ENCODE data around the gene MEF2A. TPM values are rescaled to one million over a fixed set of nuclear protein-coding genes. Genes with fewer than 3 reads are reported as not detected.
"Not testable (repeated sequence)": the region's sequence is repeated elsewhere in the genome, so short reads cannot be mapped to it uniquely, and the experiment has no call there.

Gene MEF2A
- total RNA-seq (10 to 100 TPM; 36.5 to 91.7 (median 53.8) TPM), polyA plus RNA-seq (10 to 100 TPM; 20.6 to 49.4 (median 27.3) TPM)
- long read RNA-seq, donor 1, full-length matches to known transcripts = 8 of 8 reads
- long read RNA-seq, donor 1, partial matches to known transcripts = 0 of 8 reads
- long read RNA-seq, donor 1, other reads (novel, unspliced or antisense) = 0 of 8 reads
- long read RNA-seq, donor 2, full-length matches to known transcripts = 2 of 9 reads
- long read RNA-seq, donor 2, partial matches to known transcripts = 7 of 9 reads
- long read RNA-seq, donor 2, other reads (novel, unspliced or antisense) = 0 of 9 reads
- long read RNA-seq, donor 3, full-length matches to known transcripts = 8 of 14 reads
- long read RNA-seq, donor 3, partial matches to known transcripts = 6 of 14 reads
- long read RNA-seq, donor 3, other reads (novel, unspliced or antisense) = 0 of 14 reads
- long read RNA-seq, donor 4, partial matches to known transcripts = 3 of 8 reads
- long read RNA-seq, donor 4, other reads (novel, unspliced or antisense) = 4 of 8 reads
- long read RNA-seq, donor 5, full-length matches to known transcripts = 18 of 39 reads
- long read RNA-seq, donor 5, partial matches to known transcripts = 2 of 39 reads
- long read RNA-seq, donor 5, other reads (novel, unspliced or antisense) = 19 of 39 reads
- long read RNA-seq, donor 6, partial matches to known transcripts = 4 of 7 reads
- long read RNA-seq, donor 6, other reads (novel, unspliced or antisense) = 3 of 7 reads
- long read RNA-seq, donor 7, full-length matches to known transcripts = 5 of 5 reads
- long read RNA-seq, donor 7, partial matches to known transcripts = 0 of 5 reads
- long read RNA-seq, donor 7, other reads (novel, unspliced or antisense) = 0 of 5 reads
- long read RNA-seq, donor 8, full-length matches to known transcripts = 7 of 22 reads
- long read RNA-seq, donor 8, partial matches to known transcripts = 15 of 22 reads
- long read RNA-seq, donor 8, other reads (novel, unspliced or antisense) = 0 of 22 reads
- long read RNA-seq, donor 9, full-length matches to known transcripts = 2 of 2 reads
- long read RNA-seq, donor 9, partial matches to known transcripts = 0 of 2 reads
- long read RNA-seq, donor 9, other reads (novel, unspliced or antisense) = 0 of 2 reads
- long read RNA-seq, donor 10, partial matches to known transcripts = 0 of 4 reads
- long read RNA-seq, donor 10, other reads (novel, unspliced or antisense) = 0 of 4 reads

GRCh38 chr15:99565299-99566156 lies at the start of gene MEF2A:
MEF2A (plus strand) TSS chr15:99565984; CDS start chr15:99633120, 67,136 bp downstream.
- Histone ChIP-seq H3K4me3 (peak within 1 kb of the TSS in 3 of 4 donors; percentile 73 to 95 (median 94)), H3K27ac (peak within 1 kb of the TSS; percentile 89 to 99 (median 96)), H3K9me3 (replicated peaks in 1 of 3) (no peaks in the 10 kb centered on the region), H3K4me1 (replicated peaks in 1 of 2) (peaks cover 23 to 30% of the 10 kb centered on the region in 2 donors), H3K27me3 (no peaks in the 10 kb centered on the region), H3K36me3 (replicated peaks in 1 of 2) (no peaks in the 10 kb centered on the region)
- intact Hi-C loops (cut with DNase I) = loop anchor here in 1 of 2 donors (10.0 kb wide), 1 partner anchor 129 kb away; no protein-coding TSS in a partner anchor
- DNase-seq = peak; percentile 95 to 98 (median 97)
- WGBS, 4 donors = 0 to 1% (median 0%) methylated on average over 25 to 101 of the region's 101 CpGs
- TF ChIP-seq, protein P1, sequence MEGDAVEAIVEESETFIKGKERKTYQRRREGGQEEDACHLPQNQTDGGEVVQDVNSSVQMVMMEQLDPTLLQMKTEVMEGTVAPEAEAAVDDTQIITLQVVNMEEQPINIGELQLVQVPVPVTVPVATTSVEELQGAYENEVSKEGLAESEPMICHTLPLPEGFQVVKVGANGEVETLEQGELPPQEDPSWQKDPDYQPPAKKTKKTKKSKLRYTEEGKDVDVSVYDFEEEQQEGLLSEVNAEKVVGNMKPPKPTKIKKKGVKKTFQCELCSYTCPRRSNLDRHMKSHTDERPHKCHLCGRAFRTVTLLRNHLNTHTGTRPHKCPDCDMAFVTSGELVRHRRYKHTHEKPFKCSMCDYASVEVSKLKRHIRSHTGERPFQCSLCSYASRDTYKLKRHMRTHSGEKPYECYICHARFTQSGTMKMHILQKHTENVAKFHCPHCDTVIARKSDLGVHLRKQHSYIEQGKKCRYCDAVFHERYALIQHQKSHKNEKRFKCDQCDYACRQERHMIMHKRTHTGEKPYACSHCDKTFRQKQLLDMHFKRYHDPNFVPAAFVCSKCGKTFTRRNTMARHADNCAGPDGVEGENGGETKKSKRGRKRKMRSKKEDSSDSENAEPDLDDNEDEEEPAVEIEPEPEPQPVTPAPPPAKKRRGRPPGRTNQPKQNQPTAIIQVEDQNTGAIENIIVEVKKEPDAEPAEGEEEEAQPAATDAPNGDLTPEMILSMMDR (IDR thresholded peaks at IDR 0.05) = no peak
- peak; percentile 84 to 89 for TF ChIP-seq POLR2A (IDR thresholded peaks at IDR 0.05)

DNA sequence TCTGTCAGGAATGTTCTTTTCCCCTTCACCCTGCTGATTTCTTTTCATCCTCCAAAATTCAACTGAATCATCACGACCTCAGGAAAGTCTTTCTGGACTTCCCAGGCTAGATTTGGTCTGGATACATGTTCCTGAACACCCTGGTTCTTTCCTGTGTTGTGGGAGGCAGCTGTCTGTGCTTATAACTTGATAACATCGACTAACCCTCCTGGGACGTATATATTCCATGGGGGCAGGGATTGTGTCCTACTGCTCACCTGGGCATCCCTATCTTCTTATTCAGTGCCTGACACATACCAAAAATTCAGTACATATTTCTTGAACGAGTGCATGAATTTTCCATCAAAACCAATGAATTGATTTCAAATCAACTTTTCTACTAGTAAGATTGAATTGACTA lies 47.6 kb upstream of the MEF2A start:
- no peak overlapping the region for H3K27ac ChIP-seq
- intact Hi-C loops (cut with DNase I) = no loop called here
- H3K27me3 ChIP-seq = no peaks in the 10 kb centered on the region
- no peaks in the 10 kb centered on the region for H3K36me3 ChIP-seq (replicated peaks in 1 of 2)
- no peak for DNase-seq
- TF ChIP-seq, protein P1 (IDR thresholded peaks at IDR 0.05) = no peak
- no peak for TF ChIP-seq POLR2A (IDR thresholded peaks at IDR 0.05)
- 83 to 90% (median 83%) methylated on average over 4 of the region's 4 CpGs for WGBS, 4 donors
- H3K9me3 ChIP-seq (replicated peaks in 1 of 3) = no peaks in the 10 kb centered on the region
- no peak overlapping the region for H3K4me3 ChIP-seq
- no peaks in the 10 kb centered on the region for H3K4me1 ChIP-seq (replicated peaks in 1 of 2)

DNA sequence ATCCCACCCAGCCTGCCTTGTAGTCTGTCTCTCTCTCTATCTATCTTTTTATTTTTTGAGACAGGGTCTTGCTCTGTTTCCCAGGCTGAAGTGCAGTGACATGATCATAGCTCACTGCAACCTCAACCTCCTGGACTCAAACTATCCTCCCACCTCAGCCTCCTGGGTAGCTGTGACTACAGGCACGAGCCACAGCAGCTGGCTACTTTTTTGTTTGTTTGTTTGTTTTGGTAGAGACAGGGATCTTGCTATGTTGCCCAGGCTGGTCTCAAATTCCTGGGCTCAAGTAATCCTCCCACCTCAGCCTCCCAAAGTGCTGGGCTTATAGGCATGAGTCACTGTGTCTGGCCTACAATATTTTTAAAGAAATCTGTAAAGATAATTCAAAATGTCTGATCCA lies 46.4 kb upstream of the MEF2A start:
- H3K9me3 ChIP-seq (replicated peaks in 1 of 3); H3K4me3 ChIP-seq; H3K36me3 ChIP-seq (replicated peaks in 1 of 2); DNase-seq; H3K27ac ChIP-seq; intact Hi-C loops (cut with DNase I); H3K4me1 ChIP-seq (replicated peaks in 1 of 2); H3K27me3 ChIP-seq: not testable (repeated sequence)
- 77 to 88% (median 84%) methylated on average over 1 of the region's 1 CpG for WGBS, 4 donors

GRCh38 chr15:99522288-99522687 lies 43.5 kb upstream of the MEF2A start:
- no peak for TF ChIP-seq POLR2A (IDR thresholded peaks at IDR 0.05)
- TF ChIP-seq, protein P1 (IDR thresholded peaks at IDR 0.05) = no peak
- H3K4me3 ChIP-seq = no peak overlapping the region
- H3K4me1 ChIP-seq (replicated peaks in 1 of 2) = no peaks in the 10 kb centered on the region
- no peaks in the 10 kb centered on the region for H3K36me3 ChIP-seq (replicated peaks in 1 of 2)
- 92 to 95% (median 94%) methylated on average over 4 of the region's 4 CpGs for WGBS, 4 donors
- intact Hi-C loops (cut with DNase I) = no loop called here
- no peak for DNase-seq
- H3K9me3 ChIP-seq (replicated peaks in 1 of 3) = no peaks in the 10 kb centered on the region
- no peaks in the 10 kb centered on the region for H3K27me3 ChIP-seq
- no peak overlapping the region for H3K27ac ChIP-seq
